Smooth muscle cell (in vitro differentiated cells): ENCODE results near the gene NOLC1. TPM values are rescaled to one million over a fixed set of nuclear protein-coding genes. Genes with fewer than 3 reads are reported as not detected.

ENCODE experiments used
- DNase-seq: peaks from one replicate; lab custom pipeline; 2025; ENCODE audit not compliant: unreplicated experiment; lab: John Stamatoyannopoulos, UW
- H2AFZ ChIP-seq: fragments of 200-600 bp; sonication (generic); 2 replicates; pipeline ENCODE4 v1.6.0; 2016; ENCODE audit warnings: antibody characterized with exemption, low read depth, mild to moderate bottlenecking
- H3F3A ChIP-seq: fragments of 200-600 bp; sonication (generic); 2 replicates; pipeline ENCODE4 v1.6.0; 2017; ENCODE audit warnings: antibody characterized with exemption, low read depth
- H3K27ac ChIP-seq: fragments of 200-600 bp; sonication (generic); 2 replicates; pipeline ENCODE4 v1.5.1; 2016; ENCODE audit warnings: low read depth, mild to moderate bottlenecking
- H3K27me3 ChIP-seq: fragments of 200-600 bp; sonication (generic); 2 replicates; pipeline ENCODE4 v1.6.1; 2016; ENCODE audit warnings: low read depth, mild to moderate bottlenecking
- H3K36me3 ChIP-seq: fragments of 200-600 bp; sonication (generic); 2 replicates; pipeline ENCODE4 v1.5.1; 2016; ENCODE audit warnings: low read depth
- H3K4me1 ChIP-seq: fragments of 200-600 bp; sonication (generic); 2 replicates; pipeline ENCODE4 v1.5.1; 2016; ENCODE audit warnings: low read depth
- H3K4me2 ChIP-seq: fragments of 200-600 bp; sonication (generic); 2 replicates; pipeline ENCODE4 v1.6.0; 2016; ENCODE audit warnings: mild to moderate bottlenecking
- H3K4me3 ChIP-seq: fragments of 200-600 bp; sonication (generic); 2 replicates; pipeline ENCODE4 v1.5.1; 2016; ENCODE audit warnings: mild to moderate bottlenecking
- H3K79me2 ChIP-seq: fragments of 200-600 bp; sonication (generic); 2 replicates; pipeline ENCODE4 v1.6.0; 2016; ENCODE audit warnings: low read depth, mild to moderate bottlenecking
- H3K9ac ChIP-seq: fragments of 200-600 bp; sonication (generic); 2 replicates; pipeline ENCODE4 v1.6.0; 2016; ENCODE audit warnings: low read depth
- H3K9me3 ChIP-seq: fragments of 200-600 bp; sonication (generic); replicated peaks from 2 replicates; pipeline ENCODE4 v1.5.1; 2016; ENCODE audit warnings: low read depth
- H4K20me1 ChIP-seq: fragments of 200-600 bp; sonication (generic); 2 replicates; pipeline ENCODE4 v1.6.0; 2016; ENCODE audit warnings: low read depth
- WGBS: methylation state at CpG from one replicate; pipeline ENCODE4 v1.1.7; 2016; ENCODE audit warnings: low lambda C conversion rate; 5-methylcytosine and 5-hydroxymethylcytosine counted together
- polyA plus RNA-seq: library from polyadenylated mRNA; unstranded; fragments of >200 nt; fragmentation: Nextera tagmentation; extraction: Ambion mirVana; gene quantifications from 2 replicates; pipeline ENCODE4 v1.2.1, GENCODE V29; 2016
- total RNA-seq: library from RNA; depleted of rRNA; stranded (reverse); fragments of >200 nt; gene quantifications from 2 replicates; pipeline ENCODE4 v1.2.3, GENCODE V29; 2014
- TF ChIP-seq, protein P1 (sequence below): fragments of 200-600 bp; sonication (generic); IDR thresholded peaks from 2 replicates; pipeline ENCODE4 v1.5.1; 2017; ENCODE audit warnings: borderline replicate concordance, mild to moderate bottlenecking, antibody characterized with exemption; ENCODE audit not compliant: insufficient read depth, poor library complexity, severe bottlenecking

NOLC1 gene
- total and polyA plus RNA-seq, 2 experiments from 2014 or later = 41.2 to 46.6 TPM

DNA sequence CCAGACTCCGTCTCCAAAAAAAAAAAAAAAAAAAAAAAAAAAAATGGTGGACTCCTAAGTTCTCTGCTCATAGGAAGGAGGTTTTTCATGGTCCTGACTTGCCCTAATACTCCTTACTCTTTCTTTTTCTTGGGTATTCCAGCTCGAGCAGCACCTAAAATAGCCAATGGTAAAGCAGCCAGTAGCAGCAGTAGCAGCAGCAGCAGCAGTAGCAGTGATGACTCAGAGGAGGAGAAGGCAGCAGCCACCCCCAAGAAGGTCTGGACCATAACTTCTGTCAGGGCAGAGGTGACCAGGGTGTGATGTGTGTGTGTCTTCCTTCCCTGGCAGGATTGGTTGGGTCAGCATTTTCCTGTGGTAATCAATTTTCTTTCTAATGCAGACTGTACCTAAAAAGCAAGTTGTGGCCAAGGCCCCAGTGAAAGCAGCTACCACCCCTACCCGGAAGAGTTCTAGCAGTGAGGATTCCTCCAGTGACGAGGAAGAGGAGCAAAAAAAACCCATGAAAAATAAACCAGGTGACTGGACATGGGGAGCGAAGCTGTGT is 6.9 kb downstream of the NOLC1 start:
- Histone ChIP-seq H3K4me2 (no peak overlapping the region), H4K20me1 (peaks cover 48% of the 10 kb centered on the region), H2AFZ (no peak overlapping the region), H3K27ac (no peak overlapping the region), H3K9me3 (no peaks in the 10 kb centered on the region), H3F3A (no peaks in the 10 kb centered on the region), H3K36me3 (peaks cover 30% of the 10 kb centered on the region), H3K4me1 (no peaks in the 10 kb centered on the region), H3K9ac (no peak overlapping the region), H3K79me2 (peaks cover 44% of the 10 kb centered on the region), H3K4me3 (no peak overlapping the region), H3K27me3 (no peaks in the 10 kb centered on the region)
- TF ChIP-seq, protein P1, sequence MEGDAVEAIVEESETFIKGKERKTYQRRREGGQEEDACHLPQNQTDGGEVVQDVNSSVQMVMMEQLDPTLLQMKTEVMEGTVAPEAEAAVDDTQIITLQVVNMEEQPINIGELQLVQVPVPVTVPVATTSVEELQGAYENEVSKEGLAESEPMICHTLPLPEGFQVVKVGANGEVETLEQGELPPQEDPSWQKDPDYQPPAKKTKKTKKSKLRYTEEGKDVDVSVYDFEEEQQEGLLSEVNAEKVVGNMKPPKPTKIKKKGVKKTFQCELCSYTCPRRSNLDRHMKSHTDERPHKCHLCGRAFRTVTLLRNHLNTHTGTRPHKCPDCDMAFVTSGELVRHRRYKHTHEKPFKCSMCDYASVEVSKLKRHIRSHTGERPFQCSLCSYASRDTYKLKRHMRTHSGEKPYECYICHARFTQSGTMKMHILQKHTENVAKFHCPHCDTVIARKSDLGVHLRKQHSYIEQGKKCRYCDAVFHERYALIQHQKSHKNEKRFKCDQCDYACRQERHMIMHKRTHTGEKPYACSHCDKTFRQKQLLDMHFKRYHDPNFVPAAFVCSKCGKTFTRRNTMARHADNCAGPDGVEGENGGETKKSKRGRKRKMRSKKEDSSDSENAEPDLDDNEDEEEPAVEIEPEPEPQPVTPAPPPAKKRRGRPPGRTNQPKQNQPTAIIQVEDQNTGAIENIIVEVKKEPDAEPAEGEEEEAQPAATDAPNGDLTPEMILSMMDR = no peak
- 84% methylated on average over 5 of the region's 5 CpGs for WGBS
- DNase-seq = no peak

DNA sequence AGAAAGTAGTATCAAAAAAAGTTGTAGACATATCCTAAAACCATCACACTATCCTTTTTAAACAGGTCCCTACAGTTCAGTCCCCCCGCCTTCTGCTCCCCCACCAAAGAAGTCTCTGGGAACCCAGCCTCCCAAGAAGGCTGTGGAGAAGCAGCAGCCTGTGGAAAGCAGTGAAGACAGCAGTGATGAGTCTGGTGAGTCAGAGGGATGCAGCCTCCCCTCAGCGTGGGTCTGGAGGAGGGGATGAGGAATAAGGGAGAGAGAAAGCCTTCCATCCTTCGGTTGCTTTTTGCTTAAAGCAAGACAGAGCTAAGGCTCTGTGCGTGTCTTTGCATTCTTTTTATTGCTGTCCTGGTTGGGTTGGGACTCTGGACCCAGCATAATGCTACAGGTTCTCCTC is 7.6 kb downstream of the NOLC1 start:
- Histone ChIP-seq H3K27me3 (no peaks in the 10 kb centered on the region), H2AFZ (no peak overlapping the region), H3F3A (no peaks in the 10 kb centered on the region), H3K9me3 (no peaks in the 10 kb centered on the region), H3K4me1 (no peaks in the 10 kb centered on the region), H4K20me1 (peaks cover 41% of the 10 kb centered on the region), H3K4me2 (no peak overlapping the region), H3K79me2 (peaks cover 37% of the 10 kb centered on the region), H3K4me3 (no peak overlapping the region), H3K9ac (no peak overlapping the region), H3K27ac (no peak overlapping the region), H3K36me3 (peaks cover 30% of the 10 kb centered on the region)
- no peak for DNase-seq
- 92% methylated on average over 4 of the region's 4 CpGs for WGBS
- TF ChIP-seq, protein P1 = no peak

DNA sequence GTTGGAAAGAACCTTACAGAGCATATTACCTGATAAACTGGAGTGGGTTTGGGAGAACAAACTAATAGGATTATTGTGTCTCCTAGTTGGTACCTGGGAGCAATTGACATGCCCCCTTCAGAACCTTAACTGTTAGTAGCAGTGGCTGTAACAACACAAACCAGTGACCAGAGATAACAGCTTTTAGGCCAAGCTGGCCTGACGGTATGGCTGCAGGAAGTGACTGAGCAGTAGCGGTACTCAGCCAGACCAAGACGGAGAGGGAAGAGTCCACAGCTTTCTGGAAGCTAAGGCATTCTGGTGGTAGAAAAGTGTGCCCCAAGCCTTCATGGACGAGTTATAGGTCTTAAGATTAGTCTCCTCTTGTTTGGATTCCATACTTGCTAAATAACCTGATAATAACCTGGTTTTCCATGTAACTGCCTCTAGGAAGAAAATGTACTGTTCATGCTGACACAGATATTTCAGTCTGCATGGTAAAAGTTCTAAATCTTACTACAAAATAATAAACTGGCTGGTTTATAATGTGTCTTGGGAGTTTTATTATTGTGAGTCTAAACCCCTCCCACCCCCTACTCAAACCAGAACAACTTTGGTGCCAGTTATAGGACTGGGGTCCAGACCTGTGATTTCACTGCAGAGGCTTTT is 11.3 kb downstream of the NOLC1 start:
- peaks cover 5% of the 10 kb centered on the region for H4K20me1 ChIP-seq
- WGBS = 68% methylated on average over 4 of the region's 4 CpGs
- no peak overlapping the region for H3K27ac ChIP-seq
- H3K4me3 ChIP-seq = no peak overlapping the region
- H3K4me1 ChIP-seq = no peaks in the 10 kb centered on the region
- H3K9ac ChIP-seq = no peak overlapping the region
- H3K36me3 ChIP-seq = peaks cover 23% of the 10 kb centered on the region
- peaks cover under 1% of the 10 kb centered on the region for H3K79me2 ChIP-seq
- H3K9me3 ChIP-seq = no peaks in the 10 kb centered on the region
- H3K4me2 ChIP-seq = no peak overlapping the region
- no peaks in the 10 kb centered on the region for H3K27me3 ChIP-seq
- no peak overlapping the region for H2AFZ ChIP-seq
- TF ChIP-seq, protein P1 = no peak
- H3F3A ChIP-seq = peaks cover 4% of the 10 kb centered on the region
- DNase-seq = no peak

DNA sequence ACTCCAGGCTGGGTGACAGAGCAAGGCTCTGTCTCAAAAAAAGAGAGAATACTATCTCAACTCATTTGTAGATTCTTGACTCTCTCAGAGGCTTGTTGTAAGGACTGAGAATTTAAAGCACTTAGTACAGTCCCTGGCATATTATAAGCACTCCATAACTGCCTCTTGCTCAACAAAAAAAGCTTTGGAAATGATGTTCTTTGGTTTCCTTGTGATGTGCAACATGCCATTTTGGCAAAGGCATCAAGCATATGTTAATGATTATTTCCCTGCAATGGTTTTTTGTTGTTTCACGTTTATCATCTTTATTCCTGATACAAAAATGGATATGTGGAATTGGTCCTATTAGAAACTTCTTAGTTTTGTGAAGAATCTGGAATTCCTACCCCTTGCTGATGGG is 15.7 kb downstream of the NOLC1 start:
- Histone ChIP-seq H3K4me2 (no peak overlapping the region), H3K27me3 (no peaks in the 10 kb centered on the region), H2AFZ (no peak overlapping the region), H3K36me3 (no peaks in the 10 kb centered on the region), H3K9ac (no peak overlapping the region), H3K9me3 (no peaks in the 10 kb centered on the region), H3K79me2 (no peaks in the 10 kb centered on the region), H3K4me1 (no peaks in the 10 kb centered on the region), H3F3A (peaks cover 4% of the 10 kb centered on the region), H3K27ac (no peak overlapping the region), H4K20me1 (peaks cover 3% of the 10 kb centered on the region), H3K4me3 (no peak overlapping the region)
- WGBS = 75% methylated on average over 1 of the region's 1 CpG
- DNase-seq = no peak
- TF ChIP-seq, protein P1 = no peak
